ENCODE measurements around the gene PRAMEF26.
"Not testable (repeated sequence)": the region's sequence is repeated elsewhere in the genome, so short reads cannot be mapped to it uniquely, and the experiment has no call there.

The PRAMEF26 gene

DNA sequence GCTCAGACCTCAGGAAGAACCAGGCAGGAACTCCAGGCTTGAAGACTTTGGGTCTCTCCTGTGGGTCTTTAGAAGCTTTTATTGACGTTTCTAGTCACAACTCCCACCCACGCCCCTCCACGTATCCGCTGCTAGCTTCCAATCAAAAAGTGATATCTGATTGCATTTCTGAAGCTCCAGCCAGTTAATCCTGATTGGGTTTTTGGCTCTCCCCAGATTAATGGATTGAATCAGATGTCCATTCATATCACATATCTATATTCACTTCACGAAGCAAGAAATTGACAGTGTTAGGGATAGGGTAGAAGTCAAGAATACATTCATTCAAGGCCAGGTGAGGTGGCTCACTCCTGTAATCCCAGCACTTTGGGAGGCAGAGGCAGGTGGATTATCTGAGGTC lies at the start of gene PRAMEF26:
Gene PRAMEF26 (minus strand): TSS at position 101 of the 400 bp plus-strand sequence. CDS start 2,914 bp downstream, outside the sequence.
- DNase-seq, result not testable (repeated sequence)

DNA sequence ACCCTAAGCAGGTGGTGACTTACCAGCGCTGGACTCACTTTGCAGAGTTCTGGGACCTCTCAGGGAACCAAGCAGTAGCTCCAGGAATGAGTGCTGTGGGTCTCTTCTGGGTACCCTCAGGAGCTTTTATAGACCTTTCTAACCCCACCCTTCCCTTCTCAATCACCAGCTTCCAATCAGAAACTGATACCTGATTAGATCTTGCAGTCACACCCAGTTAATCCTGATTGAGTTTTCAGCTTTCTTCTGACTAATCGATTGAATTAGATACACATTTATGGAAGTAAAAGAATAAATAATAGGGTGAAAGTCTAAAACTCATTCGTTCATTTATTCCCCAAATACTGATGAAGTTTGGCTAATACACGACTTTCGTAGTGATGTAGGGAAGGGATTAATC lies 45.5 kb upstream of the PRAMEF26 start, which contains the start of gene PRAMEF13:
Gene PRAMEF13 (minus strand): TSS at position 101 of the 400 bp plus-strand sequence. CDS start 1,820 bp downstream, outside the sequence.
- not testable (repeated sequence) for DNase-seq

DNA sequence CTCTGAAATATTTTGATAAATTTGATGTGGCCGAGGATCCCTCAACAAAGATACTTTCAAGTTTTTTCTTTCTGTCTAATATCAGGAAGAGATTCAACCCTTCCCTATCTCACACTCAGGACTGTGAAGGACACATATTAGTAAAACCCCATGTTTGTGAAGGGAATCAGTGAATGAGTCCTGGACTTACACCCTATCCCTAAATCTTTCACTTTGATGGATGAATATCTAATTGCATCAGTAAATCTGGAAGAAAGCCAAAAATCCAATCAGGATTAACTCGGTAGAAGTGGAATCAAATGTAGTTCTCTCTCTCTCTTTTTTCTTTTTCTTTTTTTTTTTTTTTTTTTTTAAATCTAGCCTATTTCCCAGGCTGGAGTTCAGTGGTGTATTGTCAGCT lies 15.7 kb upstream of the PRAMEF26 start, which contains the start of gene PRAMEF9:
Gene PRAMEF9 (plus strand): TSS at position 301 of the 400 bp plus-strand sequence. CDS start 3,433 bp downstream, outside the sequence.
- DNase-seq, result not testable (repeated sequence)

DNA sequence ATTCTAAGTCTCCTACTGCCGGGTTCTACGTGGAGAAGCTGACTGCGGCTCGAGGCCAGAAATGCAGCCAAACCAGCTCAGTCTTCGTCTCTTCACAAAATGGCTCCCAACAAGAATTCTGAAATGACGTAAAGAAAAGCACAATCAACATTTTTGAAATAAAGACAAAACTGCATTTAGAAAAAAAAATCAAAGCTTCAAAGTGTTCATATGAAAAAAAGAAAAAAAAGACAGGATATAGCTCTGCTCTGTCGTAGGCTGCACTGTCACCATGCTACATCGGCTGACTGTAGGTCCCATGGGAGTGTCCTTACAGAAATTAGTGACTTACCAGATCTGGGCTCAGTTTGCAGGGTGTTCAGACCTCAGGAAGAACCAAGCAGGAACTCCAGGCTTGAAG lies 9.7 kb upstream of the PRAMEF26 start, which contains the start of gene HNRNPCL4:
Gene HNRNPCL4 (minus strand): TSS at position 101 of the 400 bp plus-strand sequence. CDS start 164 bp downstream, outside the sequence.
- DNase-seq, result not testable (repeated sequence)

DNA sequence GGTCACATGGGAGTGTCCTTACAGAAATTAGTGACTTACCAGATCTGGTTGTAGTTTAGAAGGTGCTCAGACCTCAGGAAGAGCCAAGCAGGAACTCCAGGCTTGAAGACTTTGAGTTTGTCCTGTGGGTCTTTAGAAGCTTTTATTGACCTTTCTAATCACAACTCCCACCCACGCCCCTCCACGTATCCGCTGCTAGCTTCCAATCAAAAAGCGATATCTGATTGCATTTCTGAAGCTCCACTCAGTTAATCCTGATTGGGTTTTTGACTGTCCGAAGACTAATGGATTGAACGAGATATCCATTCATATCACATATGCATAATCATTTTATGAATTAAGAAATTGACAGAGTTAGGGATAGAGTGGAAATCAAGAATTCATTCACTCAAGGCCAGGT lies 39.1 kb downstream of the PRAMEF26 start, which contains the start of gene HNRNPCL2:
Gene HNRNPCL2 (minus strand): TSS at position 101 of the 400 bp plus-strand sequence. CDS start 454 bp downstream, outside the sequence.
- not testable (repeated sequence) for DNase-seq

Data from suppressor macrophage treated with lipopolysaccharide for 4 hours (primary cell).